K562 (cell line): ENCODE data around the gene GPR33. TPM values are rescaled to one million over a fixed set of nuclear protein-coding genes. Genes with fewer than 3 reads are reported as not detected.

Experiments
- CBX1 ChIP-seq: sonication (generic); IDR thresholded peaks from 2 replicates; pipeline ENCODE4 v1.6.1; 2016; ENCODE audit warnings: antibody characterized with exemption, low read depth, mild to moderate bottlenecking
- CEBPB ChIP-seq: fragments of 450-650 bp; IDR thresholded peaks from 2 replicates; pipeline ENCODE4 v1.6.1; 2016; ENCODE audit warnings: missing genetic modification characterization, missing compliant biosample characterization
- CHD2 ChIP-seq: IDR thresholded peaks from 2 replicates; pipeline ENCODE4 v1.6.1; 2011; ENCODE audit warnings: low read depth, low read length
- E2F3 ChIP-seq: fragments of 250-450 bp; sonication (Bioruptor Pico); IDR thresholded peaks from 2 replicates; pipeline ENCODE4 v1.4.0; 2020; ENCODE audit warnings: mild to moderate bottlenecking
- HNRNPH1 ChIP-seq: fragments of 200-400 bp; formaldehyde crosslinking; optimal IDR thresholded peaks from 2 replicates; pipeline ENCODE3; 2017; ENCODE audit warnings: low read depth, mild to moderate bottlenecking, low read length, moderate library complexity
- HSF4 ChIP-seq: fragments of 250-450 bp; sonication (Bioruptor Pico); IDR thresholded peaks from 2 replicates; pipeline ENCODE4 v2.1.2; 2022; ENCODE audit warnings: mild to moderate bottlenecking, moderate library complexity, borderline replicate concordance
- MGA ChIP-seq: fragments of 450-650 bp; IDR thresholded peaks from 2 replicates; pipeline ENCODE4 v1.6.1; 2016; ENCODE audit warnings: mild to moderate bottlenecking, moderate library complexity
- MIER1 ChIP-seq: fragments of 450-650 bp; IDR thresholded peaks from 2 replicates; pipeline ENCODE4 v1.6.1; 2016; ENCODE audit warnings: antibody characterized with exemption, mild to moderate bottlenecking, low read depth
- NR2C1 ChIP-seq, 2 experiments: fragments of 450-650 bp; IDR thresholded peaks; 2 replicates each; pipeline ENCODE4 v1.6.1; 2017; ENCODE audit warnings: mild to moderate bottlenecking in 2 of 2, antibody characterized with exemption in 1 of 2, inconsistent platforms in 1 of 2, missing compliant biosample characterization in 1 of 2, missing genetic modification characterization in 1 of 2
- POLR2G ChIP-seq: fragments of 200-400 bp; formaldehyde crosslinking; IDR thresholded peaks from 2 replicates; pipeline ENCODE4 v1.6.1; 2017; ENCODE audit warnings: low read depth, mild to moderate bottlenecking, antibody characterized with exemption, low read length, moderate library complexity
- TARDBP ChIP-seq: fragments of 450-650 bp; IDR thresholded peaks from 2 replicates; pipeline ENCODE4 v1.6.1; 2016
- WHSC1 ChIP-seq: IDR thresholded peaks from one replicate; pipeline ENCODE4 v1.6.1; 2012; ENCODE audit warnings: low read length, control low read depth, inconsistent platforms
- ZBTB17 ChIP-seq: fragments of 450-650 bp; formaldehyde crosslinking; IDR thresholded peaks from 2 replicates; pipeline ENCODE4 v1.4.0; 2020; ENCODE audit warnings: mild to moderate bottlenecking
- ZNF511 ChIP-seq: sonication (generic); formaldehyde crosslinking; IDR thresholded peaks from 2 replicates; pipeline ENCODE4 v1.8.0; 2022; ENCODE audit warnings: mild to moderate bottlenecking, missing genetic modification reagents
- polyA plus RNA-seq, 8 experiments: library from polyadenylated mRNA; depleted of rRNA in 4 of 8; stranded (reverse) in 5 of 8; unstranded in 3 of 8; fragments of >200 nt; fragmentation: Nextera tagmentation in 2 of 8; fragmentation: Illumina TruSeq in 1 of 8; extraction: Ambion mirVana in 2 of 8; extraction: Trizol in 1 of 8; gene quantifications; 2 replicates each; pipeline versions ENCODE4 v1.2.1 to v1.2.3, GENCODE V29; 2011 to 2014; ENCODE audit warnings: inconsistent platforms in 1 of 8, missing spikeins in 1 of 8
- total RNA-seq, 7 experiments: library from RNA; depleted of rRNA in 6 of 7; stranded (reverse); fragments of >200 nt in 6 of 7; fragmentation: Illumina TruSeq in 2 of 7; extraction: Trizol in 2 of 7; gene quantifications; 2 replicates each; pipeline versions ENCODE4 v1.2.1 to v1.2.3, GENCODE V29; 2011 to 2021; ENCODE audit warnings: low replicate concordance in 1 of 7
- TF ChIP-seq, protein P1 (sequence below): fragments of 450-650 bp; formaldehyde crosslinking; IDR thresholded peaks from 2 replicates; pipeline ENCODE4 v1.4.0; 2020; ENCODE audit warnings: mild to moderate bottlenecking, moderate library complexity

Gene GPR33
- total and polyA plus RNA-seq, 9 of the 15 experiments (the other 6 are each of a cell fraction or from before 2014, with no cell fraction given): not detected

DNA sequence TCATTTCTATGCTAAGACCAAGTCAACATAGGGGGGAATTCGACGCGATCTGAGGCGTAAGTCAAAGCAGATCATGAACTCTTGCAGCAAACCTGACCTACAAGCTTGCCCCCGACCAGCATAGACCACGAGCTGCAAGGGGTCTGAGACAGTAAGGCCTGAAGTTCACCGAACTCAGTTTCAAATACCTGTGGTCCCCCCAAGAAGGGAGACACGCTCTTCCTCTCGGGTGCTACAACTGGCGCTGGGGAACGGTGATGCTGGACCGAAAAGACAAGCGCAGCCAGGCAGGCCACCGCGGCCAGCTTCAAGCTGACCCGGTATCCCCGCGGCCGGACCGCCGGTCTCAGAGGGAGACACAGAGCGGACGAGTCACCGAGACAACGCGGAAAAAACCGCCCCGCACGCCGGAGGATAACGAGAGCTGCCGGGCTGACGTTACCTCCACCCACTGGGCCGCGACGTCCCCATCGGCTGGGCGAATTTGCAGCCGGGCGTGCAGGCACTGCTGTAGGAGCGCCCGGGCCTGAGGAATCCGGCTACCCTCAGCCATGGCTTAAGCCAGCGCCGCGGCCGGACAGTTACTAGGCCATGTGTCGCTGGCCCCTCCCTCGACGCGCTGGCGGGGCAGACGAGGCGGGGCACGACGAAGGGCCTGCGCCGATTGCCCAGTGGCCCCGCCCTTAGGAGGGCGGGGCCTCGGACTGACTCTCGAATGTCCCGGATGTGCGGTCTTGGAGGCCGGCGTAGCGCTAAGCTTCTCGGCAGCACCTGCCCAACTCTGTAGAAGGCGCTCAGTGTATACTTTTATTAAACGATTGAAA, 30.8 kb downstream of the GPR33 start, which contains the start of gene DTD2 (continued):
- peak; percentile 75 for TF ChIP-seq MGA
- TF ChIP-seq HNRNPH1: no peak
- TF ChIP-seq E2F3 (CRISPR knock-in tag): no peak
- 0 out of 2 replicates have a peak, but pooled peaks have one; percentile 33 for TF ChIP-seq CBX1
- no peak for TF ChIP-seq WHSC1
- TF ChIP-seq TARDBP: no peak
- TF ChIP-seq HSF4 (CRISPR knock-in tag): no peak
- TF ChIP-seq ZNF511: peak; percentile 90
- TF ChIP-seq POLR2G: peak; percentile 99
- TF ChIP-seq, protein P1, sequence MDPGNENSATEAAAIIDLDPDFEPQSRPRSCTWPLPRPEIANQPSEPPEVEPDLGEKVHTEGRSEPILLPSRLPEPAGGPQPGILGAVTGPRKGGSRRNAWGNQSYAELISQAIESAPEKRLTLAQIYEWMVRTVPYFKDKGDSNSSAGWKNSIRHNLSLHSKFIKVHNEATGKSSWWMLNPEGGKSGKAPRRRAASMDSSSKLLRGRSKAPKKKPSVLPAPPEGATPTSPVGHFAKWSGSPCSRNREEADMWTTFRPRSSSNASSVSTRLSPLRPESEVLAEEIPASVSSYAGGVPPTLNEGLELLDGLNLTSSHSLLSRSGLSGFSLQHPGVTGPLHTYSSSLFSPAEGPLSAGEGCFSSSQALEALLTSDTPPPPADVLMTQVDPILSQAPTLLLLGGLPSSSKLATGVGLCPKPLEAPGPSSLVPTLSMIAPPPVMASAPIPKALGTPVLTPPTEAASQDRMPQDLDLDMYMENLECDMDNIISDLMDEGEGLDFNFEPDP (CRISPR knock-in tag): no peak
- peak; percentile 53; the same call in 1 of the 2 replicates for TF ChIP-seq ZBTB17 (CRISPR knock-in tag)
- TF ChIP-seq CEBPB: no peak
- TF ChIP-seq CHD2: no peak
- no peak for TF ChIP-seq NR2C1 (IDR thresholded peaks at IDR 0.05)
- 0 out of 2 replicates have a peak, but pooled peaks have one; percentile 37 for TF ChIP-seq NR2C1 (tag; IDR thresholded peaks at IDR 0.05)
- no peak for TF ChIP-seq MIER1
